Raji (cell line): Measurements from ENCODE around the gene AMN.

Experiments
- POLR2A ChIP-seq: IDR thresholded peaks from 2 replicates; pipeline ENCODE4 v1.6.1; 2011; ENCODE audit warnings: low read depth, low read length, control low read depth; ENCODE audit not compliant: insufficient read depth

The AMN gene

DNA sequence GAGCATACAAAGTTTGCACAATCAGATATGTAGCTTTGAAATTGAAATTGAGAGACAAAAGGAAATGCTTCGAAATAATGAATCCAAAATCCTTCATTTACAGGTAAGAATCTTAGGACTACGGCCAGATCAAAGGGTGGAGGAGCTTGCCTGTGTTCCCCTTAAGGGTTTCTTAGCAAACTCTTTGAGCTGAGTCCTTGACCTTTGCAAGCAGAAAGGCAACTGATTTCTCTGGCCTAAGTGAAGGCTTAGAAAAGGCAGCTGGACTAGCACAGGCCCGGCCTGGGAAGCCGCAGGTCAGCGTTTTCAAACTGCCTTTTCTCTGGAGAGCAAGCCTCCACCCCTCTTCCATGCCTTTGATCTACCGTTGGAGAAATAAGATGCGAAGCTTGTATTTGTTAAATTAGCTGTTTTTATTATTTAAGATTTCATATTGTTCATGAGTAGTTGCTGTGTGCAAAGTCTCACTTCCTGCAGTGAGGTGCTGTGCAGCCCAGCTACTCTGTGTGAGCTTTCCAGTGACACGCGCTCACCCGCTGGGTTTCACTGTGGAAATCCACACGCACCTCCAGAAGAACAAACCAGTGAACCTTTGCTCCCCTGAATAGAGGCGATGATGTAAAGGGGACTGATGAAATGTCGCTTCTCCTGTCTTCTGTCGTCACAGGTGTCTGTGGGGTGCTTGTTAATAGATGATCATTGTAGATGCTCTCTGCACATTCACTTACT lies 25.0 kb upstream of the AMN start:
- no peak for TF ChIP-seq POLR2A

DNA sequence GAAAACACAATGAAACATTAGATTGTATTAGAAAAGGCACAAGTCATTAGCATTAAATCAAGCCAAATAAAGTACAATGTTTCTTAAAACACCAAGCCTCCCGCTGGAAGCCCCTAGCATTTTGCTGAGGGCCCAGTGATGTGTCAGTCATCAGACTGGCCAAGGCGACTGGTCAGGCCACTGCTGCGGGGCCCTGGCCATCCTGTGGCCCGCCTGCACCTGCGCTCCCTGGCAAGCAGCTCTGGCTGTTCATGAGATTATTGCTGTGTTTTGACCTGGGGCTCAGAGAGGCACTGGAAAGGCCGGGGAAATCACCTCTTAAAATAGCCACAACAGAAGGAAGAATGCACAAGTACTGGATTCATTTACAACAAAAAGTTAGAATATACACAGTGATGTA lies 24.2 kb upstream of the AMN start:
- no peak for TF ChIP-seq POLR2A

DNA sequence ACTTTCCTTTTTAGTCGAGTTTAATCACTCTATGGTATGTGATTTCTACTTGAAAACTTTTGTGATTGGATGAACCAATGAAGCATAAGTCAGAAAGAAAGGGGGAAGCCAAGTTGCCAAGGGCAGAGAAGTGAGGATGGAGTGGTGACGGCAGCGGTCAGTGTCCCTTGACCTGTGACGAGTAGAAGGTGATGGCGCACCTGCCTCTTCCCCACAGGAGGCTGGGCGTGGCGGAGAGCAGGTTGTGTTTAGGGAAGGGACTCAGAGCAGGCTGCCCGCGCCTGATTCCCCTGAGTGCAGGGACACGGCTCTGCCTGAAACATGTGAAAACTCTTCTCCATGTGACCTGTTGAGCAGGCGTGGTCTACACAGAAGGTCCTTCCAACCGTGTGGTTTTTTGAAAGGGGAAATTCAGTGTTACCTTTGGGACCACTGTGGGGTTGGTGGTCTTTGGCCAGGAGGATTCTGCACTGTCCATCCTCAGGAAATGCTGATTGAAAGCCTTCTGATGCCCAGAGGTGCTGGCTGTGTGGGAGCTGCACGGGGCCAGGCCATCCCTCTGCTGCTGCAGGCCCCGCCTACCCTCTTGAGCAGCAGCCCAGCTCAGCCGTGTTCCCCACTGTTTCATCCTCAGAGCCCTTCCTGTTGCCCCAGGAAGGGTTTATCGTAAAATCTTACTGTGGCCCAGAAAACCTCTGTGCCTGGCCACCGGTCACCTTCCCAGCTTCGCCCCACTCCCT lies 23.5 kb upstream of the AMN start:
- no peak for TF ChIP-seq POLR2A

DNA sequence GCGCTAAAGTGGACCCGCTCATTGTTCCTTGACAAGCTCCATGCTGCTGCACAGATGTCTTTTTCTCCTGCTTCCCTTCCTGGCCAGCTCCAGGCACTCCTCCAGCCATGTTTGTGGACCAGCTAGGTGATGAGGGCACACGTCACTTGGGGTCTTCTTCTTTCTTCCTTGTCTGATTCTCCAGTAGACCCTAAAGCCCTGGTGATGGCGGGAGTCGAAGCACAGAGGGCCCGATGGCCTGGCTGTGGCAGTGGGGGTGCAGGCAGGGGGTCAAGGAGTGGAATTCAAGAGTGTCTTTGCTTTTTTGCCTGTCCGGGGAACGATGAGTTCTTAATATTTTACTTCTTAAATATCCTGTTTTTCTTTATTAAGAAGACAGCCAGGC lies 23.0 kb upstream of the AMN start:
- no peak for TF ChIP-seq POLR2A

DNA sequence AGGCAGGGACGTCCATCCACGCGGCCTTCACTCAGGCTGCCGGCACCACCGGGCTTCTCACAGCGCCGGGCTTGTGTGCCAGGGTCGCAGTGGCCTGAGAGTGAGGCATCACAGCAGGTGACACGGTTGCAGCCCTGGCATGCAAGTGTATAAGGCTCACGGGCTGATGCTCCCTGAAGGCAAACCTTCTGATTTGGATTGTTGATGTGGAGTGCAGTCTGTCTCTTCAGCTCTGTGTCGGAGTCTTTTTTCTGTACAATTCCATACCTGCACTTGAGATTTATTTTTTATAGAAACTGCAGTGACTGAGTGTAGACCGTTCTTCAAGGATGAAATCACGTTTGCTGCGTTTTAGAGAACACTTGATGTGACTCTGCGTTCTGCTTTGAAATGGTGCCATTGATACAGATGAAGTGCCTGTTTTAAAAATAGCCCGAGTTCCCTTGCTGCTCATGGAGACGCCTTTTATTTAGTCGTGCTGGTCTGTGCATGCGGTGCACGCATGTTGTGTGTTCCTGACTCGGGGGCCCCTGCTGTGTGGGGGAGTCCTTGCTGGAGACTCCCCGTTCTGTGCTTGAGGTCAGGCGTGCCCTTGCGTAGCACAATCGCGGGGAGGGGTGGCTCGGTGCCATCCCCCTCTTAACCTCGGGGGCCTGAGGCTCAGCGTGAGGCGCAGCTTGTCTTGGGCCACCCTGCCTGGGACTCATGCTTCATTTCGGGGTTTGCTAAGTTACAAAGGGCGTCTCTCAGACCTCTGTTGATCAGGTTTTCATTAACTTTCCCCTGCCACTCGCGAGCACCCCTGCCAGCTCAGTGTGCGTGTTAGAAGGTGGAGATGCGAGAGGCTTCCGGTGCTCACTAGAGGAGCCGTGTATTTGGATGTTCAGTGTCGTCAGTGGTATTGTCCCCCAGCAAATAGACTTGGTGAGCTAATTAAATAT lies 21.6 kb upstream of the AMN start:
- TF ChIP-seq POLR2A = no peak

DNA sequence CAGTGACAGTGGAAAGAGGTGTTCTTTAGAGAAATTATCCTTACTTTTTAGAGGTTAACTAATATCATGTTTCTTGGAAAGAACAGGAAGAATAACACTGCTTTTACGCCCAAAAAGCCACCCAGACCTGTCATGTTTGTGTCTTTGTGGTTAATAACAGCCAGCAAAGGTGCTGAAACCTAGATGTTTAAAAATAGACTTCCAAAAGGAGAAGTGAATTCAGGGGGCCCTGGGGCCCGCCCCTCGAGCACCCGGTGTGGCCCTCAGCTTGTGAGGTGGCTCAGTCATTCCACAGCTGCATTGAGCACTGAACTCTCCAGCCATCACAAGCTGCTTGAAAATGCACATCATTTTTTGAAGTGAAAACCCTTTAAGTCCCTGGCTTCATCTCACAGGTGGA lies 20.8 kb upstream of the AMN start:
- no peak for TF ChIP-seq POLR2A

DNA sequence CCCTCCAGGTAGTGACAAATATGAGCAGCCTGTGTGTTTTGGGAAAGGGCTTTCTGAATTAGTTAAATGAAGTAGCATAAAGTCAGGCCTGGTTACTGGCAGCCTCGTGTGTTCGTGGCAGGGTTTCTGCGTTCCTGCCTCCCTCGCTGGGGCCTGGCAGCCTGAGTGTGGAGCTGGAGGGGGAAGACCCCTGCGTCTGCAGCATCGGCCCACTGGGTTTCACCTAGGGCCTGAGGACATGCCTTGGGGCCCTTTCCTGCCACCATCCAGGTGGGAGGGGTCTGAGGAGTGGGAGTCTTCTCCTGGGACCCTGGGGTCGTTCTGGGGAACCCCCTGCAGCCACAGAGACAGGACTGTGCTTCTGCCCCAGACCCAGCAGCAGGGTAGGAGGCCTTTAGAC lies 20.4 kb upstream of the AMN start:
- TF ChIP-seq POLR2A = no peak

DNA sequence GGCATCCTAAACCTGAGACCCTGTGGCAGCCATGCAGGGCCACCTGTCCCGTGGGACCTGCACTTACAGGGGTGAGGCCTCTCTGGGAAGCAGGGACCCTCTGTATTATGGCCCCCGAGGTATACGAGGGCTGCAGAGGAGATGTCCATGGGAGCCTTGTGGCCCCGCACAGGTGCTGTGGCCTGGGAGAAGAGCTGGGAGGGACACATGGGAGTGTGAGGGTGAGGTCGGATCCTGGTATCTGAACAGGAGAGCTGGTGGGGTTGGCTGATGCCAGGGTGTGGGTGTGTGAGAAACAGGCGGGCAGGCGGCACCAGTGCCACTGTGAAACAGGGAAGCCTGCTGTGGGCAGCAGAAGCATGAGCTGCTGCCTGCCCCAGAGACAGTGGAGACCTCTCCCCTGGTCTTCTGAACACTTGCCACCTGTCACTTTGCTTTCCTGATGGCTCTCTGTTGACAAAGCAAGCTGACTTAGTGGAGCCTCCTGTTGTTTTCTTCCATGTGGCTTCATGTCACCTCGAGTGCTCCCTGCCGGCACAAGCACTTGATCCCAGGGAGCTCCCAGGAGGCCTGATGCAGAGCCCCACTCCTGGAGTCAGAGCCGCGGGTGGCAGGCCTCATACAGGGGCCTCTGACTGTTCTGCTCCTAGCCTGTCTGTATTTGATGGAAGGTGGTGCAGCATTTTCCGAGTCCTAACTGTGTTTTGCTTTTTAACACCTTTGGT lies 19.8 kb upstream of the AMN start:
- no peak for TF ChIP-seq POLR2A

DNA sequence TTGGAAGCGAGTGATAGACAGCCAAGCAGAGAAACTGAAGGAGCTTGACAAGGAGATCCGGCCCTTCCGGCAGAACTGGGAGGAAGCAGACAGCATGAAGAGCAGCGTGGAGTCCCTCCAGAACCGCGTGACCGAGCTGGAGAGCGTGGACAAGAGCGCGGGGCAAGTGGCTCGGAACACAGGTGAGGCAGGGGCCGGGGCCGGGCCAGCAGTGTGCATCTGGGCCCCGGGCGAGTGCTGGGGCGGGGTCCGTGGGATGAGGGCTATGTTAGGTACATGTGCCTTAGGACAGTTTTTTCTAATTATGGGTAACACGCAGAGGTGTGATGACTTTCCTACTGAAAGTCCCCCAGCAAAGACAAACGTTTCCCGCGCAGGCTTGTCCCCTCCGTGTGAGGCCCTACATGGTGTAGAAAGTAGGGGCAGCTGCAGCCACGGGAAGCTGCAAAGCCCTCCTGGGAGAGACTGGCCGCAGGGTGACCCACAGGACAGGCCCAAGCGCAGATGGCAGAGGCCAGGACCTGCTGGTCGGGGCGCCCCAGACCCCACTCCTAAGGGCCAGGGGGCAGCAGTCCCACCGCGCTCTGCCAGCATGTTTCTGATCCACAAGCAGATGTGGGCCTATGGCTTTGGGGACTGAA lies 19.1 kb upstream of the AMN start:
- no peak for TF ChIP-seq POLR2A

DNA sequence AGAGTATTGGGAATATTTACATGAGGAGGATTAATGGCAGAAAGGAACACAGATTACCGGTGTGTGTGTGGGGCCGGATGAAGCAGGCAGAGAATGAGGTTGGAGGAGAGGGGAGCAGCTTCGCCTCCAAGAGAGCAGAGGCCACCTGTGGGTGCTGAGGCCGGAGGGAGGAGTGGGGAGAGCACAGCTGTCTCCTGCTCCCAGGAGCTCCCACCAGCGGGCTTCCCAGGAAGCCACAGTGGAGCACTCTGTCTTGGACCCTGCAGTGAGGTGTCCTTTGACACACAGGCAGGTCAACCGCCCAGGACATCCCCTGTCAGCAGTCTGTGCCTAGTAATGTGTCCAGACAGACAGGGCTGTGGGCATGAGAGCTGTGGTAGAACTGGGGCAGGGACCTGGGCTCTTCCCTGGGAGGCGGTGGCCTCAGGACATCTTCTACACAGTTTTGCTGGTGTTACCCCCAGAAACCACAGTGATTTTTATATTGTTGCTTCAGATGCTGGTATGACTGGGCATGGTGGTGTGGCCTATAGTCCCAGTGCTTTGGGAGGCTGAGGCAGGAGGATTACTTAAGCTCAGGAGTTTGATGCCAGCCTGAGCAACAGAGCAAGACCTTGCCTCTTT lies 18.5 kb upstream of the AMN start:
- TF ChIP-seq POLR2A = no peak

DNA sequence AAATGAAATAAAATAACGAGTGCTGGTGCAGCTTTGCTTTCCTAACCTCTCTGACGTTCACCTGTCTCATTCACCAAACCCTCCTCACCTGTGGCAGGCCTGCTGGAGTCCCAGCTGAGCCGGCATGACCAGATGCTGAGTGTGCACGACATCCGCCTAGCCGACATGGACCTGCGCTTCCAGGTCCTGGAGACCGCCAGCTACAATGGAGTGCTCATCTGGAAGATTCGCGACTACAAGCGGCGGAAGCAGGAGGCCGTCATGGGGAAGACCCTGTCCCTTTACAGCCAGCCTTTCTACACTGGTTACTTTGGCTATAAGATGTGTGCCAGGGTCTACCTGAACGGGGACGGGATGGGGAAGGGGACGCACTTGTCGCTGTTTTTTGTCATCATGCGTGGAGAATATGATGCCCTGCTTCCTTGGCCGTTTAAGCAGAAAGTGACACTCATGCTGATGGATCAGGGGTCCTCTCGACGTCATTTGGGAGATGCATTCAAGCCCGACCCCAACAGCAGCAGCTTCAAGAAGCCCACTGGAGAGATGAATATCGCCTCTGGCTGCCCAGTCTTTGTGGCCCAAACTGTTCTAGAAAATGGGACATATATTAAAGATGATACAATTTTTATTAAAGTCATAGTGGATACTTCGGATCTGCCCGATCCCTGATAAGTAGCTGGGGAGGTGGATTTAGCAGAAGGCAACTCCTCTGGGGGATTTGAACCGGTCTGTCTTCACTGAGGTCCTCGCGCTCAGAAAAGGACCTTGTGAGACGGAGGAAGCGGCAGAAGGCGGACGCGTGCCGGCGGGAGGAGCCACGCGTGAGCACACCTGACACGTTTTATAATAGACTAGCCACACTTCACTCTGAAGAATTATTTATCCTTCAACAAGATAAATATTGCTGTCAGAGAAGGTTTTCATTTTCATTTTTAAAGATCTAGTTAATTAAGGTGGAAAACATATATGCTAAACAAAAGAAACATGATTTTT lies 17.1 kb upstream of the AMN start:
- TF ChIP-seq POLR2A = no peak

DNA sequence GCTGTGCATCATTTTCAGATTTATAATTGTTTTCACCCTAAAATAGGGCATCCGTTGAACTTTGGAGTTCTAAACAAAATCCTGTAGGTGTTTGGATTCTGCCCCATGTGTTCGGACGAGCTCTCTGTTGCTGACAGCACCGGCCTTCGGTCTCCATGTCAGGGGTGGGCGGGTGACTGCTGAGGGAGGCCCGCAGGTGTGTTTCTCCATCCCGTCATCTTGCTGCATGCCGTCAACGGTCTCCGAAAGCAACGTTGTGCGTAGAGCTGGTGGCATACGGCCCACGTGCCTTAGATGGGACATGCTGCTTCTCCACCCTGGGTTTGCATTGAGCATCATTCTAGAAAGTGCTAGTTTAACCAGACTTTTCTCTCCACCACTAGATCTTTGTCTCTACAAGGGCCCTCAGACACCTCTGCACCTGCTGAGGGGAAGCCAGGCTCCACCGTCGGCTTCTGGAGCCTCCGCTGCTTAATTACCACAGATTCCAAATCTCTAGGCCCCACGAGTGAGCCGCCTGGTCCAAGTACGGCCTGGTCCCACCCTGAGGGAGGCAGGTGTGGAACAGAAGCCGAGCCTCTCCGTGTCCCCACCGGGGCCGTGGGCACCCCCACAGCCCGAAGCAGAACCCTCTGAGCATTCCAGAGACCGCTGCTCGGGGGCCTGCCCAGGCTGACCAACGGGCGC lies 15.7 kb upstream of the AMN start:
- no peak for TF ChIP-seq POLR2A
